Muscle of arm (tissue), 12 donors: Measurements from ENCODE around the gene SEC62. TPM values are rescaled to one million over a fixed set of nuclear protein-coding genes. Genes with fewer than 3 reads are reported as not detected.

Experiments
- polyA plus RNA-seq, 12 donors: library from polyadenylated mRNA; unstranded; fragments of 120-200 nt; gene quantifications; one replicate each; pipeline ENCODE4 v1.2.1, GENCODE V29; 2013; ENCODE audit not compliant: insufficient read length in 12 of 12

SEC62 gene
- polyA plus RNA-seq, 12 donors, result 66.6 to 132 (median 89.8) TPM; not detected in 1

Other genes starting within 250 kb of the SEC62 start
- under 1 TPM in 2 of 12 donors, not detected in 10; 0.22 to 0.36 TPM for gene TERC, start 201.7 kb upstream of the SEC62 start, polyA plus RNA-seq
- gene ACTRT3, start 197.2 kb upstream of the SEC62 start, polyA plus RNA-seq, result 1 to 10 TPM in 10 of 12 donors, not detected in 2; 2.5 to 4.2 (median 3.1) TPM
- 10 to 100 TPM in 11 of 12 donors, not detected in 1; 19.2 to 28.4 (median 23.2) TPM for gene MYNN, start 193.4 kb upstream of the SEC62 start, polyA plus RNA-seq
- gene LRRIQ4, start 153.9 kb upstream of the SEC62 start, polyA plus RNA-seq, result under 1 TPM in 6 of 12 donors, not detected in 6; 0.08 to 0.23 (median 0.11) TPM
- 10 to 100 TPM in 1 of 12 donors, 1 to 10 TPM in 9, not detected in 2; 2.3 to 10.3 (median 5.9) TPM for gene LRRC34, start 153.9 kb upstream of the SEC62 start, polyA plus RNA-seq
- 1 to 10 TPM in 1 of 12 donors, not detected in 11; 8.3 TPM for gene LRRC31, start 96.9 kb upstream of the SEC62 start, polyA plus RNA-seq
- gene SAMD7, start 55.2 kb upstream of the SEC62 start, polyA plus RNA-seq, result not detected
- 10 to 100 TPM in 1 of 12 donors, 1 to 10 TPM in 10, not detected in 1; 2.1 to 47.5 (median 3.2) TPM for gene GPR160, start 71.2 kb downstream of the SEC62 start, polyA plus RNA-seq
- gene PHC3, start 214.9 kb downstream of the SEC62 start, polyA plus RNA-seq, result 10 to 100 TPM; 14.1 to 47.2 (median 24.8) TPM